Activated naive CD4-positive, alpha-beta T cell treated with anti-CD3 and anti-CD28 coated beads, Interleukin-2, amount 50 U/mL, for 24 hours (primary cell): ENCODE results near the gene SLC2A4RG.

Experiments used
- H3K27ac Mint-ChIP-seq: one replicate; pipeline ENCODE4 v1.8.0; 2021; ENCODE audit warnings: mild to moderate bottlenecking, mixed read lengths
- H3K27me3 Mint-ChIP-seq: one replicate; pipeline ENCODE4 v1.8.0; 2021; ENCODE audit warnings: mixed read lengths
- H3K36me3 Mint-ChIP-seq: one replicate; pipeline ENCODE4 v1.8.0; 2021; ENCODE audit warnings: mixed read lengths
- H3K4me1 Mint-ChIP-seq: one replicate; pipeline ENCODE4 v1.8.0; 2021; ENCODE audit warnings: mixed read lengths
- H3K4me3 Mint-ChIP-seq: one replicate; pipeline ENCODE4 v1.8.0; 2021; ENCODE audit warnings: mild to moderate bottlenecking, mixed read lengths
- H3K9me3 Mint-ChIP-seq: one replicate; pipeline ENCODE4 v1.8.0; 2021; ENCODE audit warnings: mixed read lengths

The SLC2A4RG gene

DNA sequence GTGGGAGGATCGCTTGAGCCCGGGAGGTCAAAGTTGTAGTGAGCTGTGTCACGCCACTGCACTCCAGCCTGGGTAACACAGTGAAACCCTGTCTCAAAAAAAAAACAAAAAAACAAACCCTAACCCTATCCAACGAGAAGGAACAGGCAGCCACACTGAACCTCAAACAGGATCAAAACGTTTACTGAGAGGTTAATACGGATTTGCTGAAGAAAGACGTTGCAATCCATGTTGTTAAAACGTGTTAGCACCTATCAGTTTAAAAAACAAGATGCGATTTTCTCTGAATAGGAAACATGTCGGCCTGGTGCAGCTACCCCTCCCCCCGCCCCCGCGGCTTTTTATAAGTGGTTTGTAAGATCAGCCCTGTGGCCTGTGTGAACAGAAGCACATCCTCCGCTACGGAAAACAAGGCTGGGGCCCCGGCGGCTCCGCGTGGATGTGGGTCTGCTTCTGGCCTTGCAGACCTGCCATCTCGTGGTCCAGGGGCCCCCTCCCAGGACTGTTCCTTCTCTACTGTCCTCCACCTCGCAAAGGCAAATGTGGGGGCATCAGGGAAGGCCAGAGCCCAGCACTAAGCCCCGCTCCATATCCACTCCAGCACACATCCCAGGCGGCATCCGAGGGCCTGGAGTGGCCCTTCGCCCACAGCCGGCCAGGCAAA is 11.4 kb downstream of the SLC2A4RG start:
- Mint-ChIP-seq H3K9me3 (no peaks in the 10 kb centered on the region), H3K27ac (peak overlapping the region; percentile 51), H3K36me3 (no peaks in the 10 kb centered on the region), H3K4me3 (peak overlapping the region; percentile 47), H3K27me3 (no peaks in the 10 kb centered on the region), H3K4me1 (peaks cover 23% of the 10 kb centered on the region)

DNA sequence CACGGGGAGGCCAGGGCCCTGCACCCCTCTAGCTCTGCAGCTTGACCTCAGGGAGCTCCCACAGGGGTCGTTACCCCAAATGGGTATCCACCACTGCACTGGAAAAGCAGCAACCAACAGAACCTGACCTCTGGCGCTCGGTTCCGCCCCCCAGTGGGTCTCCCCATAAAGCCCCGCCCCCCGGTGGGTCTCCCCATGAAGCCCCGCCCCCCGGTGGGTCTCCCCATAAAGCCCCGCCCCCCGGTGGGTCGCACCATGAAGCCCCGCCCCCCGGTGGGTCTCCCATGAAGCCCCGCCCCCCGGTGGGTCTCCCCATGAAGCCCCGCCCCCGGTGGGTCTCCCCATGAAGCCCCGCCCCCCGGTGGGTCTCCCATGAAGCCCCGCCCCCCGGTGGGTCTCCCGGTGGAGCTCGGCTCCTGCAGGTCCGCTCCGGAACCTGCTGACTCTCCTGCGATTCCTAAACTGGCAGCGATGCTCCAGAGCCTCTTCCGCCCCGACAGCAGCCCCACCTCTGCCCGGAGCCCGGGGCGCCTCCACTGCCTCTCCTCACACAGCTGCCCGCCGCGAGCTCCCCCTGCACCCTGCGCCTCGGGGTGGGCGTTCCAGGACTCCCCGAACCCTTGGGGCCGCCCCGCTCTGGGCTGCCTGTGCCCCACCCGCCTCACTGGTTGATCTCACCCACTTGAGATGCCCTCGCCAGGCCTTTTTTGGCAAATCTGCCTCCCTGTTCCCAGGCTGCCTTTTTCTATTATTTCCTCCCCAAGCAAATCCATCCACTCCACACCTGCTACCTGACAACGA is 12.1 kb downstream of the SLC2A4RG start:
- no peaks in the 10 kb centered on the region for H3K36me3 Mint-ChIP-seq
- peak overlapping the region; percentile 41 for H3K27ac Mint-ChIP-seq
- peaks cover 26% of the 10 kb centered on the region for H3K4me1 Mint-ChIP-seq
- H3K9me3 Mint-ChIP-seq = no peaks in the 10 kb centered on the region
- H3K27me3 Mint-ChIP-seq = no peaks in the 10 kb centered on the region
- H3K4me3 Mint-ChIP-seq = peak overlapping the region; percentile 47

DNA sequence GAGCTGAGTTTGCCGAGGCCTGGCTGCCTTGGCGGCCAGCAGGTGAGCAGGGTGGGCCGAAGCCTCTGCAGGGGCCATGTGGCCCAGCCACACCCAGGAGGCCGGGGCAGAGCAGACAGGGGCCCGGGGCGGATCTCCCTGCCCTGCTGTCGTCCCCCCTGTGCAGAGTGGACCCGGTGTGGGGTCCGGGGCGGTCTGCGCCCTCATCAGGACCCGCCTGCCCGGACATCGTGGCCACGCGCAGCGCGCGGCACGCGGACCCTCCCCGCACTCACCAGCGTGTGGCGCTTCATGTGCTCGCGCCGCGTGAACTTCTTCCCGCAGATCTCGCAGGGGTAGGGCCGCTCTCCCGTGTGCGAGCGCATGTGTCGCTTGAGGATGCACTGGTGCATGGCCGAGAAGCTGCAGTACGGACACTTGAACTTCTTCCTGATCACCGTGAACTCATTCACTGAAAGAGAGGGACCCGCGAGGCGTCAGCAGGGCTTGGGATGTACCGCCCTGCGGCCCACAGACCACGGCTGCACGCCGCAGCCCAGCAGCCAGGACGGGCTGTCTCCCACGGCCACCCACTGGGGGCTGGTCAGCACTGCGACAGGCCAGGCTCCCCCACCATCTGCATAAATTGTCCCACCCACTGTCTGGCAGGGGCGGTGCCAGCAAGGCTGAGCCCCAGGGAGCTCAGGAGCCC is 13.0 kb downstream of the SLC2A4RG start:
- no peak overlapping the region for H3K4me3 Mint-ChIP-seq
- H3K27me3 Mint-ChIP-seq = no peaks in the 10 kb centered on the region
- no peaks in the 10 kb centered on the region for H3K36me3 Mint-ChIP-seq
- H3K9me3 Mint-ChIP-seq = no peaks in the 10 kb centered on the region
- H3K4me1 Mint-ChIP-seq = peaks cover 28% of the 10 kb centered on the region
- no peak overlapping the region for H3K27ac Mint-ChIP-seq

DNA sequence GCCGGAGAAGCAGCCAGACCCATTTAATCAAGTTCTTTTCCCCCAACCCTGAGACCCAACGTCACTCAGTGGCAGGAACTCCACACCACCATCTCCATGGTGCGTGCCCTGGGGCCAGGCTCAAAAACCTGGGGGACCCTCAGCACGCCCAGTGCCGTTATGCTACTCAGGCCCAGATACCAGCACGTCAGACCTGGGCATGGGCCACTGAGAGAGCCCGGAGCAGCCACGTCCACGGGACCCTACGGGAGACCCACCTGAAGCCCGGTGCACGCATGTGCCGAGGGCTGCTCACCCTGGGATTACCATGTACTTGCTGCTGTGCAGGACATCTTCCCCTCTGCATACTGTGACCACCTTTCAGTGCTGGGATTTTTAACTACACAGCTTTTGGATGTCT is 13.8 kb downstream of the SLC2A4RG start:
- no peaks in the 10 kb centered on the region for H3K27me3 Mint-ChIP-seq
- no peak overlapping the region for H3K4me3 Mint-ChIP-seq
- H3K9me3 Mint-ChIP-seq = no peaks in the 10 kb centered on the region
- peaks cover 28% of the 10 kb centered on the region for H3K4me1 Mint-ChIP-seq
- no peak overlapping the region for H3K27ac Mint-ChIP-seq
- no peaks in the 10 kb centered on the region for H3K36me3 Mint-ChIP-seq

DNA sequence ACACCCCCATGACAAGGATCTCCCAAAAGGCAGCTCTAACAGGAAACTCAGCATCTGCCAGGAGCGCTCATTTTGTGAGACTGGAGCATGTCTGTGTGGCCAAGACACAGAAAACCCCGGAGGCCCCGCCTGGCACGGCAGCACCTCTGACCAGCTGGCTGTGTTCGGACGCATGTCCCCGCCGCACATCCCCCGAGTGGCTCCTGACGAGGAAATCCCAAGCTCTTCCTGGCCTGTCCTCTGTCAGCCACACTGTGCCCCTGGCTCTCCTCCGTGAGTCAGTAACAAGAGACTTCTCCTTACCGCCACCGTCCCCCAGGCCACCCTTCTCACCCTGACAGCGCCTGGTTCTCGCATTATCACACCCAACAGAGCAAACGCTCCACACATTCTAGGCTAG is 14.4 kb downstream of the SLC2A4RG start:
- Mint-ChIP-seq H3K27ac (no peak overlapping the region), H3K4me1 (peaks cover 23% of the 10 kb centered on the region), H3K4me3 (no peak overlapping the region), H3K27me3 (no peaks in the 10 kb centered on the region), H3K9me3 (no peaks in the 10 kb centered on the region), H3K36me3 (no peaks in the 10 kb centered on the region)

DNA sequence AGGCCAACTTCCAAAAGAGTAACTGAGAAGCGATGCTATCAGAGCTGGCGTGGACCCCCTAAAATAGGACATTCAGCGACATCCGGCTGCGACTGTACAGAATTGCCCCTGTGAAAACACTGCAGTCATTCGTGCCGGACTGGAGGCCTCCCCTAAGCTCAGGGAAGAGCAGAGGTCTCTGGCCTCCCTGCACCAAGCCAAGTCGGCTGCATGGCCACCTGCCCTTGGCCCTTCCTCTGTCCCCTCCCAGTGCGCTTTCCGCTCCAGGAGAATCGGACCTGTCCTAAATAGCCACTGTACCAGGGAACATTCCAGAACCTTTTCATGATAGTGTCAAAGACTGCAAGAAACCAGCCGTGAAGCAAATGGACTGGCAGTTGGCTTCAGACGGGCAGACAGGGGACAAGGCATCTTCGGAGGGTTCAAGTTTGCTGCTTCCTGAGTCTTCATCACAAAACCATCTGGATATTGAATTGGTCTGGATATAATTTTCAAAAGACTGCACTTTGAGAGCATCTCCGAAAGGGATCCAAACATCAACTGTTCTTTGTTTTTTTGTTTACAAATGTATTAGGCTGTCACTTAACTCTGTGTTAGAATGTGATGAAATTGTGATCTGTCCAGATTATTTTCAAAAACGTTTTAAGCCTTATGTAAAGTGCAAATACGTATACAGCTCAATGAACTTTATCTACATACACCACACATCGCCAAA is 16.5 kb downstream of the SLC2A4RG start:
- Mint-ChIP-seq H3K36me3 (no peaks in the 10 kb centered on the region), H3K4me1 (peaks cover 12% of the 10 kb centered on the region), H3K4me3 (no peak overlapping the region), H3K27ac (no peak overlapping the region), H3K9me3 (no peaks in the 10 kb centered on the region), H3K27me3 (no peaks in the 10 kb centered on the region)

DNA sequence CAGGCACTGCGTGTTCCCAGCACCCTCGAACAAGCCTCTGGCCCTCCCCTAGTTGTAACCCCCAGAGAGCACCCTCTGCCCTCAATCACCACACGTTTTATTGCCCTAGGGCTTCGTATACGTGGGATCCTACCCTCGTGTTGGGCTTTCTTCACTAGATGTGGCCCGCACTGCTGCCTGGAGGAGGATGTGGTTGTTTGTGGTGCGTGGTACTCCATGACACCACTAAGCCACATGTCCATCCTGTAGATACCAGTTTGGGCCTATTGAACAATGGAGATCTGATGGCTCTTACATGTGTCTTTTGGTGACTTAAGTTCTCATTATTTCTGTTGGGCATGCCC is 17.0 kb downstream of the SLC2A4RG start:
- Mint-ChIP-seq H3K27ac (no peak overlapping the region), H3K36me3 (no peaks in the 10 kb centered on the region), H3K9me3 (no peaks in the 10 kb centered on the region), H3K27me3 (no peaks in the 10 kb centered on the region), H3K4me1 (peaks cover 9% of the 10 kb centered on the region), H3K4me3 (no peak overlapping the region)

DNA sequence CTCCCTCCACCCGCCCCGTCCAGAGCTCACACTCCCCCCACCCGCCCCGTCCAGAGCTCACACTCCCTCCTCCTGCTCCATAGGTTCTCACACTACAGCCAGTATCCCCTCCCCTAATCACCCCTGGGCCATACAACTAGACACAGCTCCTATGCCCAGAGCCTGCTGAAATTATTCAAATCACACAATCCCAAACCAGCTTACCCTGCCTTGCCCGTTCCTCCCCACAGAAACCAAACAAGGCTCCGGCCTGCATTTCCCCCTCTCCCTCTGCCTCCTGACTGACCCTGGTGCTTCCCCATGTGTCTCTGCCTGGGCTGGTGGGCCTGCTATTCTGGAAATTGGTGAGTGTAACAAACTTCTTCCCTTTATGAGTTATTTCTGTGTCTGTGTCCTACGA is 18.6 kb downstream of the SLC2A4RG start:
- H3K36me3 Mint-ChIP-seq = no peaks in the 10 kb centered on the region
- no peak overlapping the region for H3K27ac Mint-ChIP-seq

DNA sequence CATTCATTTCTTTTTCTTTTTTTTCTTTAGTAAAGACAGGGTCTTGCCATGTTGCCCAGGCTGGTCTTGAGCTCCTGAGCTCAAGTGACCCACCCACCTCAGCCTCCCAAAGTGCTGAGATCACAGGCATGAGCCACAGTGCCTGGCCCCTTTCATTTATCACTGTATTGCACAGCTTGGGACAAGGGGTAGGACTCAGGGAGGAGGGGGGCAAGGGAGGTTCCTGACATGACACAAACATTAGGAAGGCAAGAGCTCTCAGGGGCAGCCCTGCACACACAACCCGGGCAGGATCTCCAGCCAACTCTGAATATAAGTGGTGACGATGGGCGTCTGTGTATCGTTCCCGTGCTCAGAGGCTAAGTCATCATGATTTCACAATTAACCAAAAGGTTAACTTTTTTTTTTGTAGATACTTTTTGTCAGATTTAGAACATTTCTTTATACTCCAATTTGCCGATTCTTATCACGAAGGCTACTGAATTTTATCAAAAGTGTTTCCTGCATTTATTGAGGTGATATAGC is 19.9 kb downstream of the SLC2A4RG start:
- no peak overlapping the region for H3K4me3 Mint-ChIP-seq
- no peaks in the 10 kb centered on the region for H3K27me3 Mint-ChIP-seq
- no peak overlapping the region for H3K27ac Mint-ChIP-seq
- H3K9me3 Mint-ChIP-seq = no peaks in the 10 kb centered on the region
- H3K4me1 Mint-ChIP-seq = peaks cover 5% of the 10 kb centered on the region
- no peaks in the 10 kb centered on the region for H3K36me3 Mint-ChIP-seq

More for the DNA sequence above, 18.6 kb downstream of the SLC2A4RG start:
- H3K4me3 Mint-ChIP-seq = no peak overlapping the region
- no peaks in the 10 kb centered on the region for H3K9me3 Mint-ChIP-seq
- peaks cover 5% of the 10 kb centered on the region for H3K4me1 Mint-ChIP-seq
- no peaks in the 10 kb centered on the region for H3K27me3 Mint-ChIP-seq

DNA sequence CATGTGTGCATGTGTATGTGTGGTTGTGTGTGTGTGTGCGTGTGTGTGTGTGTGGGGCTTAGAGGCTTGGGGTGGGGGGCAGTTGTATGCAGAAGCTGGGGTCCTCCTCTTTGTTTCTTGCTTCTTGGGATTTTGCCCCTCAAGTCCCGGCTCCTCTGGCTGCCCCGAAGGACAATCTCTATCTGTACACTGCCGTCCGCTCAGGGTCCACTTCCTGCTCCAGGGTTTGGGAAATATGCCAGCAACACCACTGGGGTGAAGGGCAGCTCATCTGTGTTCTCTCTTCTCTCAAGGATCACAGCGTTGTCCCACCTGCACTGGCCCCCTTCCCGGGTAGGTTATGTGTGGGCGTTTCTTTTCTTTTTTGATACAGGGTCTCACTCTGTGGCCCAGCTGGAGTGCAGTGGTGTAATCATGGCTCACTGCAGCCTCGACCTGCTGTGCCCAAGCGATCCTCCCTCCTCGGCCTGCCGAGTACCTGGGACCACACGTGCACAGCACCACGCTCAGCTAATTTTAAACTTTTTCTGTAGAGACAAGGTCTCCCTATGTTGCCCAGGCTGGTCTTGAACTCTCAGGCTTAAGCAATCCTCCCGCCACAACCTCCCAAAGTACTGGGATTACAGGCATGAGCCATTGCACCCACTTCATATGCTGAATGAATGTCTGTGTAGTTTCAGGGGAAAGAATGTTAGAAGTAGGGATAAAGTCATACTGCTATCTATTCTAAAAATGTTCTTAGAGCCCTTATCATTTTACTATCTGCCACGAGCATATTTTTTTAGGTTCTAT is 25.7 kb downstream of the SLC2A4RG start:
- Mint-ChIP-seq H3K4me1 (no peaks in the 10 kb centered on the region), H3K27me3 (no peaks in the 10 kb centered on the region), H3K9me3 (no peaks in the 10 kb centered on the region), H3K4me3 (no peak overlapping the region), H3K27ac (no peak overlapping the region), H3K36me3 (no peaks in the 10 kb centered on the region)

DNA sequence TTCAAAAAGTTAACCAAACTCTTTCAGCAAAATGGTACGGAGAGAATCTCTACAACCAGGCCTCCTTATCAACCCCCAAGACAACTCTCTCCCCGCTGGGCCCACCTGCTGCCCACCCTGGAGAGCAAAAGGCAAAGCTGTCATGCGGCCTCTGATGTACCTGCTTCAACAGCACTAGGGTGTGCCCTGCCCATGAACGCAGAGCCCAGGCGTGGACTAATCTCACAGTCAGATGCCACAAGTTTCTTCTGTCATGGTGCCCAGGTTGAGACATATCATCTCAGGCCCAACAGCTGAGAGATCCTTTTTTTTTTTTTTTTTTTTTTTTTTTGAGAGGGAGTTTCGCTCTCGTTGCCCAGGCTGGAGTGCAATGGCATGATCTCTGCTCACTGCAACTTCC is 26.3 kb downstream of the SLC2A4RG start:
- Mint-ChIP-seq H3K27ac (no peak overlapping the region), H3K9me3 (no peaks in the 10 kb centered on the region), H3K36me3 (no peaks in the 10 kb centered on the region), H3K4me3 (no peak overlapping the region), H3K27me3 (no peaks in the 10 kb centered on the region), H3K4me1 (no peaks in the 10 kb centered on the region)

DNA sequence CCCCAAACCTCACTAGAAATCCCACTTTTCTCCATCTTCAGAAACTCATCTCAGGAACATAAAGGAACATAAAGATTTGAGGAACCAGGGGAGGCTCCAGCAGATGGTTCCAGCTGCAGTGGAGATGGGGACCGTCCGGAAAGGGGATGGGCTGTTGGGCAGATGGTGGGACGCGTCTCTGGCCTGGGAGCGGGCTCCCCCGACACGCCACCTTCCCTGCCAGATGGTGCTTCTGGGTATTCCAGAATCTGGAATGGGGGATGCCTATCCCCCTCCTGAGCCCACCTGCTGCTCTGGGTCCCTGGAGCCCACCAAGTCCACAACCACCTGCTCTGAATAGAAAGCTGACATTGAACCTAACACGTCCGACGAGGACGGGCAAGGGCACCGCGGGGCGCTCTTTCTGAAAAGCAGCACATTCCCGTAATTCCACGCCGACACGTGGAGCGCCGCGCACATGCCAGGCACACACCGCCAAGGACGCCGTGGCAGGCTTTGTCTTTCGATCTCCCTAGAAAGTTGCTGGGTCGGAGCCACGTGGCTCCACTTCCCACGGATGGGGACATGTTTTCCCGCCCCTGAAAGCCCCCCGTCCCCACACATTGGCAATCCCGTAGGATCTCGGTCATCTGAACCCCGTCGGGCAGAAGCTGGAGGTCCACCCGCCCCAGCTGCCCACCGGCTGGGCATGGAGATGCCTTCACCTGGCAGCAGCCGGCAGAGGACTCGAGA is 27.3 kb downstream of the SLC2A4RG start:
- Mint-ChIP-seq H3K27me3 (no peaks in the 10 kb centered on the region), H3K27ac (no peak overlapping the region)

DNA sequence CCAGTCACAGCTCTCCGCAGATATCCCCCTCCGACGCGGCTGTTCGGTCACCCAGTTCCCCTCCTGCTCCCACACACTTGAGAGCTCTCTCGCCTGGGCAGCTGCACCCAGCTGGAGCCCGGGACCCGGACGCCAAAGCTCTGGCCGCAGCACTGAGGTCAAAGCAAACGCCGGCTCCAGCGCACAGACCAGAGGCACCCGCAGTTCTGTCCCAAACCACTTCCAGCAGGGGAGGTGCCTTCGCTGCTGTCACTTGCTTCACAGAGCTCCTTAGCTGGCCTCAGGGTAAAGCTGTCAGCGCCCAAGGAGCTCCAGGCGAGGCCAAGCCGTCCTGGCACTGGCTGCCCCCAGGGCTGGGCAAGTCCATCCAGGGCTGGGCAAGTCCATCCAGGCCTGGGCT is 27.9 kb downstream of the SLC2A4RG start:
- no peaks in the 10 kb centered on the region for H3K9me3 Mint-ChIP-seq
- H3K4me3 Mint-ChIP-seq = no peak overlapping the region
- H3K27ac Mint-ChIP-seq = no peak overlapping the region
- no peaks in the 10 kb centered on the region for H3K27me3 Mint-ChIP-seq
- H3K4me1 Mint-ChIP-seq = no peaks in the 10 kb centered on the region
- H3K36me3 Mint-ChIP-seq = no peaks in the 10 kb centered on the region

More for the DNA sequence above, 27.3 kb downstream of the SLC2A4RG start:
- Mint-ChIP-seq H3K36me3 (no peaks in the 10 kb centered on the region), H3K9me3 (no peaks in the 10 kb centered on the region), H3K4me1 (no peaks in the 10 kb centered on the region), H3K4me3 (no peak overlapping the region)

DNA sequence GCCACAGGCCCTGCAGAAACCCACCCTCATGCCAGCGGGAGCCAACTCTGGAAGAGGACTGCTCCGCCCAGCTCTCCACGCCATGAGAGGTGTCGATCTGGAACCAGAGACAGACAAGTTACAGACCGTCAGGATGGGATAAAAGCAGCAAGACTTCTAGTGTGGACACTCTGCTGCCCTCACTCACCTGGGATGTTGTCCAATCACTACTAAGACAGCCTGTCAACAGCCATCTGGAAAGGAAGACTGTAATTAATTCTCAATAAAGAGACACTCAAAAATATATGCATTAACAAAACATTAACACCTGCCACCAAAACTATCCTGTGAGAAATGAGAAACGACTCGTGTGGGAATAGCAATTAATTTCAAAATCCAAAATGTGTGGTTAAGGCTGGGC is 28.3 kb downstream of the SLC2A4RG start:
- H3K36me3 Mint-ChIP-seq = no peaks in the 10 kb centered on the region
- no peaks in the 10 kb centered on the region for H3K4me1 Mint-ChIP-seq
- no peaks in the 10 kb centered on the region for H3K9me3 Mint-ChIP-seq
- no peak overlapping the region for H3K4me3 Mint-ChIP-seq
- no peaks in the 10 kb centered on the region for H3K27me3 Mint-ChIP-seq
- no peak overlapping the region for H3K27ac Mint-ChIP-seq
